H9 (cell line): ENCODE results near the gene WFDC1. TPM values are rescaled to one million over a fixed set of nuclear protein-coding genes. Genes with fewer than 3 reads are reported as not detected.

Experiments used
- DNase-seq: peaks from one replicate; pipeline ENCODE4 v3.0.0-alpha.2; 2017
- H2AFZ ChIP-seq: one replicate; pipeline ENCODE4 v1.6.1; 2013; ENCODE audit warnings: mild to moderate bottlenecking, low read length, control low read depth, moderate library complexity
- H2AK5ac ChIP-seq: 2 replicates; pipeline ENCODE4 v1.6.1; 2013; ENCODE audit warnings: low read length, control low read depth, mixed read lengths; ENCODE audit not compliant: insufficient read length
- H2BK120ac ChIP-seq: one replicate; pipeline ENCODE4 v1.6.1; 2013; ENCODE audit warnings: low read depth, mild to moderate bottlenecking, low read length, control low read depth, inconsistent platforms; ENCODE audit not compliant: poor library complexity, severe bottlenecking
- H2BK12ac ChIP-seq: 2 replicates; pipeline ENCODE4 v1.6.1; 2013; ENCODE audit warnings: low read length, control low read depth, mixed read lengths, low read depth; ENCODE audit not compliant: insufficient read length
- H2BK15ac ChIP-seq: 2 replicates; pipeline ENCODE4 v1.6.1; 2013; ENCODE audit warnings: low read depth, low read length, control low read depth
- H2BK20ac ChIP-seq: one replicate; pipeline ENCODE4 v1.6.1; 2013; ENCODE audit warnings: low read depth, mild to moderate bottlenecking, low read length, control low read depth, inconsistent platforms; ENCODE audit not compliant: poor library complexity, severe bottlenecking
- H2BK5ac ChIP-seq: 2 replicates; pipeline ENCODE4 v1.6.1; 2013; ENCODE audit warnings: low read length, control low read depth, mixed read lengths; ENCODE audit not compliant: insufficient read length
- H3K14ac ChIP-seq: 2 replicates; pipeline ENCODE4 v1.6.1; 2013; ENCODE audit warnings: low read length, control low read depth; ENCODE audit not compliant: insufficient read depth
- H3K18ac ChIP-seq: 2 replicates; pipeline ENCODE4 v1.6.1; 2013; ENCODE audit warnings: low read depth, mild to moderate bottlenecking, mixed read lengths, low read length, control low read depth; ENCODE audit not compliant: insufficient read length
- H3K23ac ChIP-seq: 2 replicates; pipeline ENCODE4 v1.6.1; 2013; ENCODE audit warnings: low read length, control low read depth, mixed read lengths, low read depth; ENCODE audit not compliant: insufficient read length
- H3K23me2 ChIP-seq: 2 replicates; pipeline ENCODE4 v1.6.1; 2013; ENCODE audit warnings: low read depth, mild to moderate bottlenecking, mixed read lengths, low read length, control low read depth; ENCODE audit not compliant: insufficient read length, poor library complexity, severe bottlenecking
- H3K27ac ChIP-seq: 2 replicates; pipeline ENCODE4 v1.5.1; 2013; ENCODE audit warnings: low read length, control low read depth, mixed read lengths, low read depth; ENCODE audit not compliant: insufficient read length
- H3K27me3 ChIP-seq: 2 replicates; pipeline ENCODE4 v1.6.1; 2013; ENCODE audit warnings: low read length, control low read depth, inconsistent platforms; ENCODE audit not compliant: insufficient read depth
- H3K4ac ChIP-seq: 2 replicates; pipeline ENCODE4 v1.6.1; 2013; ENCODE audit warnings: low read depth, mild to moderate bottlenecking, control low read depth, inconsistent platforms, low read length, moderate library complexity
- H3K4me1 ChIP-seq: 2 replicates; pipeline ENCODE4 v1.6.1; 2013; ENCODE audit warnings: low read length, control low read depth, inconsistent platforms; ENCODE audit not compliant: insufficient read depth
- H3K4me2 ChIP-seq: 2 replicates; pipeline ENCODE4 v1.6.1; 2013; ENCODE audit warnings: low read length, control low read depth, mixed read lengths; ENCODE audit not compliant: insufficient read length, insufficient read depth
- H3K56ac ChIP-seq: 2 replicates; pipeline ENCODE4 v1.6.1; 2013; ENCODE audit warnings: low read depth, mild to moderate bottlenecking, mixed read lengths, low read length, control low read depth; ENCODE audit not compliant: insufficient read length
- H3K79me1 ChIP-seq: 2 replicates; pipeline ENCODE4 v1.6.1; 2013; ENCODE audit warnings: low read depth, mild to moderate bottlenecking, moderate library complexity, low read length, control low read depth, inconsistent platforms; ENCODE audit not compliant: insufficient read depth, poor library complexity, severe bottlenecking
- H3K79me2 ChIP-seq: 2 replicates; pipeline ENCODE4 v1.6.1; 2013; ENCODE audit warnings: low read length, control low read depth, inconsistent platforms; ENCODE audit not compliant: insufficient read depth
- H3K9ac ChIP-seq: 2 replicates; pipeline ENCODE4 v1.6.1; 2013; ENCODE audit warnings: low read length, control low read depth, mixed read lengths; ENCODE audit not compliant: insufficient read length; ENCODE audit errors: extremely low read depth
- H3K9me3 ChIP-seq: one replicate; pipeline ENCODE4 v1.6.1; 2013; ENCODE audit warnings: low read depth, low read length, inconsistent platforms; ENCODE audit not compliant: control insufficient read depth
- H3T11ph ChIP-seq: one replicate; pipeline ENCODE4 v1.6.1; 2013; ENCODE audit warnings: mild to moderate bottlenecking, low read length, control low read depth, inconsistent platforms
- H4K20me1 ChIP-seq: one replicate; pipeline ENCODE4 v1.6.1; 2013; ENCODE audit not compliant: control insufficient read depth, insufficient read length, insufficient read depth
- H4K5ac ChIP-seq: 2 replicates; pipeline ENCODE4 v1.6.1; 2013; ENCODE audit warnings: low read depth, mild to moderate bottlenecking, mixed read lengths, low read length, control low read depth; ENCODE audit not compliant: insufficient read length
- H4K8ac ChIP-seq: replicated peaks from 2 replicates; pipeline ENCODE4 v1.6.1; 2013; ENCODE audit warnings: low read length, control low read depth, mixed read lengths, low read depth; ENCODE audit not compliant: insufficient read length
- H4K91ac ChIP-seq: 2 replicates; pipeline ENCODE4 v1.6.1; 2013; ENCODE audit warnings: low read depth, mild to moderate bottlenecking, moderate library complexity, mixed read lengths, low read length, control low read depth; ENCODE audit not compliant: insufficient read length
- H3K27ac Mint-ChIP-seq, 3 experiments: 2 replicates in 2 of 3; 3 replicates in 1 of 3; pipeline ENCODE4 v1.8.0; 2020 to 2021; ENCODE audit warnings: mixed read lengths in 3 of 3, mild to moderate bottlenecking in 1 of 3, moderate library complexity in 1 of 3
- H3K27me3 Mint-ChIP-seq: 2 replicates; pipeline ENCODE4 v1.8.0; 2021; ENCODE audit warnings: low read depth, mild to moderate bottlenecking, moderate library complexity, mixed read lengths
- H3K36me3 Mint-ChIP-seq, 3 experiments: 2 replicates in 2 of 3; 3 replicates in 1 of 3; pipeline ENCODE4 v1.8.0; 2020 to 2021; ENCODE audit warnings: low read depth in 3 of 3, mixed read lengths in 3 of 3; ENCODE audit not compliant: insufficient read depth in 1 of 3
- H3K4me1 Mint-ChIP-seq, 2 experiments: 2 replicates each; pipeline ENCODE4 v1.8.0; 2020; ENCODE audit warnings: mixed read lengths in 2 of 2
- H3K4me3 Mint-ChIP-seq, 2 experiments: 2 replicates in 1 of 2; 3 replicates in 1 of 2; pipeline ENCODE4 v1.8.0; 2020 to 2021; ENCODE audit warnings: mild to moderate bottlenecking in 2 of 2, mixed read lengths in 2 of 2, moderate library complexity in 1 of 2
- H3K9me3 Mint-ChIP-seq, 2 experiments: 2 replicates in 1 of 2; 3 replicates in 1 of 2; pipeline ENCODE4 v1.8.0; 2020; ENCODE audit warnings: mild to moderate bottlenecking in 2 of 2, mixed read lengths in 2 of 2, moderate library complexity in 1 of 2
- WGBS: extraction: QIAGEN DNeasy Blood & Tissue Kit; methylation state at CpG from one replicate; pipeline ENCODE4 v1.1.7; 2013; ENCODE audit warnings: missing lambda C conversion rate, low lambda C conversion rate, mixed read lengths; ENCODE audit not compliant: insufficient read length; ENCODE audit errors: extremely low coverage; 5-methylcytosine and 5-hydroxymethylcytosine counted together
- total RNA-seq: library from RNA; stranded (reverse); gene quantifications from 2 replicates; pipeline ENCODE4 v1.2.1, GENCODE V29; 2021
- TF ChIP-seq, protein P1 (sequence below): fragments of 200-600 bp; sonication (generic); conservative IDR thresholded peaks from 3 replicates; pipeline ENCODE4 v1.8.0; 2021; ENCODE audit warnings: antibody characterized with exemption, mild to moderate bottlenecking

The WFDC1 gene
- total RNA-seq, 1 experiment from 2014 or later: 0.24 TPM

DNA sequence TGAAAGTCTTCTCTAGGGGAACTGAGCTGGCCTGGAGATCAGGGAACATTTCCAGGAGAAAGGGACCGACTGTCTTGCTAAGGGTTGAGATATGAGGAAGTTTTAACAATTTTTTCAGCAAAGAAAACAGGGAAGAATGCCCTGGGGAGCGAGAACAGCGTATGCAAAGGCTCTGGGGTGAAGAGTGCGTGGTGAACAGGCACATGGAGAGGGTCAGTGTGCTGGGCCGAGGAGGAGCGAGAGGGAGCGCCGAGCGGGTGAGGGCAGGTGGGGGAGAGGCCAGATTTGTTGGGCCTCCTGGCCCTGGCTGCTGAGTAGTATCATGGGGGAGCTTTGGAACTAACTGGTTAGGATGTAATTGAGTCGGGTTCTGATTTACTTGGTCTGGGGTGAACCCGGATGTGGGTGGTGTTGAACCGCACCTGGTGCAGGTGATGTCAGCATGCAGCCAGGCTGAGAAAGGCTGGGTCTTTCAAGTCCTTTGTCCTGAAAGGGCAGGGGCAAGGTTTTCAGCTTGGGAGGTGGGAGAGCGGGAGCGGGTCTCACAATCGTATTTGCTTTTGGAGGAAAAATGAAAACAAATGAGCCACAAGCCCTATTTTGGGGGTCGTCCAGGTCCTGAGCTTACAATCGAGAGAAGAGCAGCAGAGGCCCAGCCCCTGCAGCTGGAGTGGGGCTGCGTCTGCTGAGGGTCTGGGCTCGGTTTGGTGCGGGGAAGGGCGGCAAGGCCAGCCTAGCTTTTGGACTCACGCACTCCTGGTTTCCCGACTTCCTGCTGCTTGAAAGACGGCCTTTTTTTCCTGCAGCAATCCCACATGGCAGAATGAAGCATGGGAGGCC lies 11.1 kb upstream of the WFDC1 start:
- Histone ChIP-seq H3K27ac (no peak overlapping the region), H3K14ac (peak overlapping the region; percentile 46), H4K5ac (no peak overlapping the region), H2AK5ac (no peak overlapping the region), H3K56ac (no peak overlapping the region), H3K4ac (no peak overlapping the region), H3K79me2 (no peaks in the 10 kb centered on the region), H3K4me2 (peak overlapping the region; percentile 7), H3K9ac (no peak overlapping the region), H3K23me2 (no peaks in the 10 kb centered on the region), H3K27me3 (no peaks in the 10 kb centered on the region), H2BK20ac (no peak overlapping the region), H2BK5ac (no peak overlapping the region), H3K79me1 (no peaks in the 10 kb centered on the region), H4K20me1 (no peaks in the 10 kb centered on the region), H3K18ac (peak overlapping the region; percentile 18), H3K9me3 (no peaks in the 10 kb centered on the region), H2BK120ac (no peak overlapping the region), H2BK15ac (no peak overlapping the region), H3T11ph (no peak overlapping the region), H2AFZ (no peak overlapping the region), H4K8ac (no peak overlapping the region), H3K4me1 (peaks cover 4% of the 10 kb centered on the region; the same call in 1 of the 2 replicates), H3K23ac (no peak overlapping the region), H4K91ac (no peak overlapping the region), H2BK12ac (no peak overlapping the region)
- Mint-ChIP-seq H3K27ac (peak overlapping the region; percentile 9 to 57 (median 14); a peak in 4 of 7 replicates), H3K36me3 (peaks cover 0 to 2% (median 0%) of the 10 kb centered on the region in 3 experiments; a peak in 1 of 7 replicates), H3K4me3 (peak overlapping the region in 1 of 2 experiments; percentile 66; a peak in 2 of 5 replicates), H3K27me3 (peaks cover 12% of the 10 kb centered on the region), H3K9me3 (peaks cover 0 to 4% of the 10 kb centered on the region in 2 experiments; a peak in 3 of 5 replicates), H3K4me1 (peaks cover 26 to 35% of the 10 kb centered on the region in 2 experiments)
- TF ChIP-seq, protein P1, sequence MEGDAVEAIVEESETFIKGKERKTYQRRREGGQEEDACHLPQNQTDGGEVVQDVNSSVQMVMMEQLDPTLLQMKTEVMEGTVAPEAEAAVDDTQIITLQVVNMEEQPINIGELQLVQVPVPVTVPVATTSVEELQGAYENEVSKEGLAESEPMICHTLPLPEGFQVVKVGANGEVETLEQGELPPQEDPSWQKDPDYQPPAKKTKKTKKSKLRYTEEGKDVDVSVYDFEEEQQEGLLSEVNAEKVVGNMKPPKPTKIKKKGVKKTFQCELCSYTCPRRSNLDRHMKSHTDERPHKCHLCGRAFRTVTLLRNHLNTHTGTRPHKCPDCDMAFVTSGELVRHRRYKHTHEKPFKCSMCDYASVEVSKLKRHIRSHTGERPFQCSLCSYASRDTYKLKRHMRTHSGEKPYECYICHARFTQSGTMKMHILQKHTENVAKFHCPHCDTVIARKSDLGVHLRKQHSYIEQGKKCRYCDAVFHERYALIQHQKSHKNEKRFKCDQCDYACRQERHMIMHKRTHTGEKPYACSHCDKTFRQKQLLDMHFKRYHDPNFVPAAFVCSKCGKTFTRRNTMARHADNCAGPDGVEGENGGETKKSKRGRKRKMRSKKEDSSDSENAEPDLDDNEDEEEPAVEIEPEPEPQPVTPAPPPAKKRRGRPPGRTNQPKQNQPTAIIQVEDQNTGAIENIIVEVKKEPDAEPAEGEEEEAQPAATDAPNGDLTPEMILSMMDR: no peak
- no peak for DNase-seq
- WGBS: no CpG with 5 or more reads among the region's 24 CpGs
